SH-SY5Y (cell line): ENCODE data around the gene OGFOD3.

Source experiments
- GATA2 ChIP-seq: IDR thresholded peaks from 2 replicates; pipeline ENCODE4 v1.6.1; 2011; ENCODE audit warnings: mild to moderate bottlenecking, low read depth, low read length
- GATA3 ChIP-seq: IDR thresholded peaks from 2 replicates; pipeline ENCODE4 v1.6.1; 2011; ENCODE audit warnings: low read depth, mild to moderate bottlenecking, low read length, moderate library complexity

- TF ChIP-seq GATA2 (no peak), GATA3 (no peak)
Observed at GRCh38 chr17:82434216-82434565, 15.8 kb upstream of the OGFOD3 start.
